C4-2B (cell line): ENCODE measurements around the gene ZBTB7A.

Experiments
- CTCF ChIP-seq: fragments of 450-650 bp; conservative IDR thresholded peaks from 2 replicates; pipeline ENCODE4 v1.5.1; 2017; ENCODE audit warnings: mild to moderate bottlenecking
- ZFX ChIP-seq: fragments of 450-650 bp; IDR thresholded peaks from 2 replicates; pipeline ENCODE4 v1.6.1; 2017

DNA sequence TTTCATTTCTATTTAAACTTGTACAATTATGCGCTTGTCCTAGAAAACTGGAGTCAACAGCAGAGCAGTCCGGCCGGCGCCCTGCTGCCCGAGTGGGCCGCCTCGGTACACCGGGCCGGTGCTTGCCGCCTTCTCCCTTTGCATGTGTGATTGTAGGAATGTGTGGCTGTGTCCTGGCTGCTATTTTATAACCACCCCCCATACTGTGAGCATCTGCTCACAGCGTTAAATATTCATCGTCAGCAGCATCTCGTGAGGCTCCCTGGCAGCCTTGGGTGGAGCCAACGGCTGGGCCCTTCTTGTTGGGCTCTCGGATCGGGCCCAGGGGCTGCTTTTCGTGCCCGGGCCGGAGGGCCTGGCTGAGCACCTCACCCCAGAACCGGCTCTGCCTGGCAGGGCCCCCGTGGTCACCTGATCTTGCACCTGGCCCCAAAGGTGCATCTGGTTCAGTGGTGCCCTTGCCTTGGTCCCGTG lies 48.5 kb downstream of the ZBTB7A start:
- TF ChIP-seq ZFX (no peak), CTCF (no peak)
